Nephron (organoid): ENCODE measurements around the gene PARPBP.

Experiments used
- H3K27ac Mint-ChIP-seq, 3 experiments: 2 replicates each; pipeline ENCODE4 v1.8.0; 2020; ENCODE audit warnings: mixed read lengths in 3 of 3, mild to moderate bottlenecking in 2 of 3, moderate library complexity in 1 of 3
- H3K27me3 Mint-ChIP-seq: 2 replicates; pipeline ENCODE4 v1.8.0; 2021; ENCODE audit warnings: low read depth, mild to moderate bottlenecking, moderate library complexity, mixed read lengths
- H3K36me3 Mint-ChIP-seq: 2 replicates; pipeline ENCODE4 v1.8.0; 2020; ENCODE audit warnings: low read depth, mixed read lengths
- H3K4me1 Mint-ChIP-seq: 2 replicates; pipeline ENCODE4 v1.8.0; 2020; ENCODE audit warnings: mixed read lengths
- H3K4me3 Mint-ChIP-seq, 3 experiments: 2 replicates each; pipeline ENCODE4 v1.8.0; 2020; ENCODE audit warnings: mild to moderate bottlenecking in 3 of 3, mixed read lengths in 3 of 3, moderate library complexity in 2 of 3
- H3K9me3 Mint-ChIP-seq: 2 replicates; pipeline ENCODE4 v1.8.0; 2020; ENCODE audit warnings: mixed read lengths
- TF ChIP-seq, protein P1 (sequence below), 3 experiments: fragments of 200-600 bp; sonication (generic); IDR thresholded peaks; one replicate each; pipeline ENCODE4 v1.5.0; 2021; ENCODE audit warnings: antibody characterized with exemption in 3 of 3; ENCODE audit not compliant: unreplicated experiment in 3 of 3

PARPBP gene

DNA sequence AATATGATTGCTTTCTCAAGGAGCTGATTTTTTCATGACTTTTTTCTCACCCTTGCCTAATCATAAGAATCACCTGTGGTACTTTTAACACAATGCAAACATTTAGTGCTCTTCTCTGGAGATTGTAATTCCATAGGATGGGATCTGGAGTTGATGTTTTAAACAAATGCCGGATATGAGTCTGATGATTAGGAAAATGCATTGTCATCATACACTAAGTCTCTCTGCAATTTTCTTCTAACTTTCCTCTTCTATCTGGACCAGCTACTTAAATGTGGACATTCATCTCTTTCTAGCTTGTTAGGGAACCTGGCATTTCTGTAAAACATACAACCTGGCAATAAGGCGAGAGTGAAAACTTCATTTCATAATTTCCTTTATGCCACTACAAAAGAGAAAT, 54.1 kb downstream of the PARPBP start:
- Mint-ChIP-seq H3K36me3 (peaks cover 5% of the 10 kb centered on the region), H3K4me1 (peaks cover 5% of the 10 kb centered on the region), H3K4me3 (no peak overlapping the region), H3K27me3 (no peaks in the 10 kb centered on the region), H3K9me3 (no peaks in the 10 kb centered on the region), H3K27ac (no peak overlapping the region)
- TF ChIP-seq, protein P1, sequence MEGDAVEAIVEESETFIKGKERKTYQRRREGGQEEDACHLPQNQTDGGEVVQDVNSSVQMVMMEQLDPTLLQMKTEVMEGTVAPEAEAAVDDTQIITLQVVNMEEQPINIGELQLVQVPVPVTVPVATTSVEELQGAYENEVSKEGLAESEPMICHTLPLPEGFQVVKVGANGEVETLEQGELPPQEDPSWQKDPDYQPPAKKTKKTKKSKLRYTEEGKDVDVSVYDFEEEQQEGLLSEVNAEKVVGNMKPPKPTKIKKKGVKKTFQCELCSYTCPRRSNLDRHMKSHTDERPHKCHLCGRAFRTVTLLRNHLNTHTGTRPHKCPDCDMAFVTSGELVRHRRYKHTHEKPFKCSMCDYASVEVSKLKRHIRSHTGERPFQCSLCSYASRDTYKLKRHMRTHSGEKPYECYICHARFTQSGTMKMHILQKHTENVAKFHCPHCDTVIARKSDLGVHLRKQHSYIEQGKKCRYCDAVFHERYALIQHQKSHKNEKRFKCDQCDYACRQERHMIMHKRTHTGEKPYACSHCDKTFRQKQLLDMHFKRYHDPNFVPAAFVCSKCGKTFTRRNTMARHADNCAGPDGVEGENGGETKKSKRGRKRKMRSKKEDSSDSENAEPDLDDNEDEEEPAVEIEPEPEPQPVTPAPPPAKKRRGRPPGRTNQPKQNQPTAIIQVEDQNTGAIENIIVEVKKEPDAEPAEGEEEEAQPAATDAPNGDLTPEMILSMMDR (IDR thresholded peaks at IDR 0.05; ENCODE audit: unreplicated experiment in 3 of 3): no peak

DNA sequence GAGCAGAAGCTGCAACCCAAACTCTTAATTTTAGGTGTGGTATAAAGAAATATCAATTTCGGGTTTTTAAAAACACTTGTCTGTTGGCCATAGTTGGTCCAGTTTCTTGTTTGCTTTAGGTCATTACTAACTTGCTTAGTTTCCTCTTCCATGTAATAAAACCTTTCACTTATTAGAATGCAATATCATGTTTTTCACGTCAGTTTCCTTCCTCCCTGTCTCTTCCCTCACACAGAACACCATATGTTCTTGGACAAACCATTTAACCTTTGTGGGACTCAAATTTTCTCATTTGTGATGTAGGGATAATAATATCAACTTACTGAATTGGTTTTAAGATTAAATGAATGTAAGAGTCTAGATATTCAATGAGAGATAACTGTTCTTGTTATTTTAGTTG, 54.8 kb downstream of the PARPBP start:
- H3K36me3 Mint-ChIP-seq: peaks cover 5% of the 10 kb centered on the region
- TF ChIP-seq, protein P1 (IDR thresholded peaks at IDR 0.05; ENCODE audit: unreplicated experiment in 3 of 3): no peak
- peaks cover 5% of the 10 kb centered on the region for H3K4me1 Mint-ChIP-seq
- H3K4me3 Mint-ChIP-seq: no peak overlapping the region
- H3K9me3 Mint-ChIP-seq: no peaks in the 10 kb centered on the region
- H3K27me3 Mint-ChIP-seq: no peaks in the 10 kb centered on the region
- no peak overlapping the region for H3K27ac Mint-ChIP-seq

DNA sequence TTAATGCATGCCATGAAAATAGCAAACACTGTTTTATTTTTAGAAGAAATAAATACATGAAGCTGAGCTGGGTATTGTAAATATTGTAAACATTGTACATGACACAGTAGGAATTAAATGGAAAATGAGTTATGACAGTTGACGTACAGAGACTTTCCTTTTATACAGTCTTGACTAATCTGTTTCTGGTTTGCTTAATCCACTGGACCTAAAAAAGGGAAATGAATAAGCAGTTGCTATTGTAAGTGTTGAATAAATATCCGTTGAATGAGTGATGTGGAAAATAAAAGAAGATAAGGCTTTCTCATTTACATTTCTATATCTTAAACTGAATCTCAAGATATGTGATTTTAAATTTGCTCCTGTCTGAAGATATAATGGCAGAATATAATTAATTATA, 62.7 kb downstream of the PARPBP start:
- Mint-ChIP-seq H3K4me1 (no peaks in the 10 kb centered on the region), H3K9me3 (no peaks in the 10 kb centered on the region), H3K27me3 (no peaks in the 10 kb centered on the region), H3K4me3 (no peak overlapping the region), H3K36me3 (no peaks in the 10 kb centered on the region), H3K27ac (no peak overlapping the region)
- TF ChIP-seq, protein P1 (IDR thresholded peaks at IDR 0.05; ENCODE audit: unreplicated experiment in 3 of 3): no peak

DNA sequence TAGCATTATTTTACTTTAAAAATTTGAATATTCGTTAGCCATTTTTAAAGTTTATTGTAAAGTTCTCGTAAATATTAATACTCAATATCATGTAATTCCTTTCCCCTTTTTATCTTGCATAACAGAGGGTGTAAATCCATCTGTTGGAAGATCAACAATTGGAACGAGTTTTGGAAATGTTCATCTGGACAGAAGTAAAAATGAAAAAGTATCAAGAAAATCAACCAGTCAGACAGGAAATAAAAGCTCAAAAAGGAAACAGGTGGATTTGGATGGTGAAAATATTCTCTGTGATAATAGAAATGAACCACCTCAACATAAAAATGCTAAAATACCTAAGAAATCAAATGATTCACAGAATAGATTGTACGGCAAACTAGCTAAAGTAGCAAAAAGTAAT, 75.8 kb downstream of the PARPBP start:
- H3K36me3 Mint-ChIP-seq: no peaks in the 10 kb centered on the region
- no peaks in the 10 kb centered on the region for H3K9me3 Mint-ChIP-seq
- no peak overlapping the region for H3K4me3 Mint-ChIP-seq
- TF ChIP-seq, protein P1 (IDR thresholded peaks at IDR 0.05; ENCODE audit: unreplicated experiment in 3 of 3): no peak
- peaks cover 5% of the 10 kb centered on the region for H3K4me1 Mint-ChIP-seq
- H3K27ac Mint-ChIP-seq: no peak overlapping the region
- H3K27me3 Mint-ChIP-seq: no peaks in the 10 kb centered on the region

DNA sequence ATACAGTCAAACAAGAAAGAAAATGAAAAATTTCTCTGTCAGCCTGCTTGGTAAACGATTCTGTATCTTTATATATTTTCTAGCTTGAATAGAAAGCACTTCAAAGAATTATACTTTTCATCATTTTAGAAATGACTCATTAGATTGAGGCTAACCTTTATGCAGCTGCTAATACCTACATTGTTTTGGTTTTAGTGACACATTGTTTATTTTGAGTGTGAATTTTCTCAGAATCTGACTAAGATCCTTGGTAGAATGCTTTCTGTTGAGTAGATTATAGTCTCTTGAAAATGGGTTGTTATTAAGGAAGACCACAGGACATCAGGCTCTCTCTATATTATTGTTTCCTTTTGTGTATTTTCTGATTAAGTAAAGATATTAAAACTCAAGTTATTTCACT, 77.8 kb downstream of the PARPBP start, which contains the start of gene PMCH:
TSS of gene PMCH (minus strand) at position 45 of the 400 bp plus-strand sequence. CDS start 63 bp downstream, outside the sequence.
- Mint-ChIP-seq H3K27ac (no peak within 1 kb of the TSS), H3K9me3 (no peaks in the 10 kb centered on the region), H3K36me3 (no peaks in the 10 kb centered on the region), H3K27me3 (no peaks in the 10 kb centered on the region), H3K4me1 (peaks cover 5% of the 10 kb centered on the region), H3K4me3 (no peak within 1 kb of the TSS)
- TF ChIP-seq, protein P1 (IDR thresholded peaks at IDR 0.05; ENCODE audit: unreplicated experiment in 3 of 3): no peak

DNA sequence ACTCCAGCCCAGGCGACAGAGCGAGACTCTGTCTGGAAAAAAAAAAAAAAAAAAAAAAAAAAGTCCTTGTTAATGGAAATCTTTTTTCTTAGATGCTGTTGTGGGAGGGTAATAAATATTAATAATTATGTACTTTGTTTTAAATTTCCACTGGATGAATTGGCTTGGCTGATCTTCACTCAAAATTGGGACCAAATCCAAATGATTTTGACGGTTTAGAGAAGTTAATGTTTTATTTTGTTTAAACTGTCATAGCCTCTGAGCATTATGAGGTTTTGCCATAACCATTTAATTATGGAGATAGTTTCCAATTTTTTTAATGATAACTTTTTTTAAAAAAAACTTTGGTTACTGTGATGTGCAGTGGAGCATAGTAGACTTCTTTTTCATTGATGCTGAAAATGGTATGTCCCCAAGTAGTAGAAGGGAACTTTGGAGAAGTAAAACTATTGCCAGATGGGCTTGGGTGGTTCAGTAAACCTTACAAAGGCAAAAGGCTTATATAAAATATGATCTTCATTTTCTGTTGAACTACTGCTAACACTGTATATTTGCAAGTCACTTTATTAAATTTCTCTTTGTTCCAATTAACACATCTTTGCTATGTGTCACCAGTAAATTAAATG, 81.6 kb downstream of the PARPBP start:
- H3K27me3 Mint-ChIP-seq: no peaks in the 10 kb centered on the region
- peaks cover 6% of the 10 kb centered on the region for H3K9me3 Mint-ChIP-seq
- H3K4me3 Mint-ChIP-seq: no peak overlapping the region
- no peaks in the 10 kb centered on the region for H3K4me1 Mint-ChIP-seq
- no peak overlapping the region for H3K27ac Mint-ChIP-seq
- TF ChIP-seq, protein P1 (IDR thresholded peaks at IDR 0.05; ENCODE audit: unreplicated experiment in 3 of 3): no peak
- H3K36me3 Mint-ChIP-seq: peaks cover 22% of the 10 kb centered on the region
